SHP77 (cell line): ENCODE data around the gene LTB.
A peak's percentile ranks its signal among the peaks of the same experiment; 100 is the strongest.

Experiments used
- DNase-seq, 2 experiments: peaks; one replicate each; lab custom pipeline; 2025; lab: John Stamatoyannopoulos, UW

LTB gene

DNA sequence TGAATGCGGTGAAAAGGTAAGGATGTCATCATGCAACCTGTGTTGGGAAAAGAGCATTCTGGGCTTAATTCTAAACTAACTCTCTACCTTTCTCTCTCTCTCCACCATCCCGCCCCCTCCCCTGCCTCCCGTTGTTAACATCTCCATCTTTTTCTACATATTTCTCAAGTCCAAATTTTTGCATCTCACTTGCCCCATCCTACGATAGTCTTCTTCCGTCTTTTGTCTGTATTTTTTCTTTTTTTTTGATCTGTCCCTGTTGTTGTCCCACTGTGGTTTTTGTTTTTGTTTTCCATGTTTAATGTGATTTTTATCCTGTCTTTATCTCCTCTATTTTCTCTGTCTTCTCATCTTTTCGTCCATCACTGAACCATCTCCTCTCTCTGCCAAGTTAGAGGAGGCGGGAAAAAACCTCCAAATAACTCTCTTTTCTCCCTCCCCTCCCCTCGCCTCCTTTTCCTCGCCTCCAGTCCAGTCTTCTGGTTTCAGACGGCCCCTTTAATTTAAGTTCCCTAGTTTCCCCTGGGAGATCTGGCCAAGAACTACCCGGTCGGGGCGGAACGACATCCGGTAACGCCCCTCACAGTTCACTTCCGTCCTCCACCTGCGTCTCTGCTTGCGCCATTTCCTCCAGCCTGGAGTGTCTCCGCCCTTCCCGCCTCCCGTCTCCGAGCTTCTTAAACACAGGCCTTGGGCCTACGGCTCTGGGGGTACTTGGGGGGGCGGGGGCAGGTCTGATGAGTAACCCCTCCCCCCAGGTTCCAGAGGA is 35.1 kb downstream of the LTB start, which contains the start of gene NFKBIL1:
Gene NFKBIL1 (plus strand): TSS at position 651 of the 769 bp plus-strand sequence. CDS start 87 bp downstream, at position 738.
- DNase-seq, result peak; percentile 93 to 96

DNA sequence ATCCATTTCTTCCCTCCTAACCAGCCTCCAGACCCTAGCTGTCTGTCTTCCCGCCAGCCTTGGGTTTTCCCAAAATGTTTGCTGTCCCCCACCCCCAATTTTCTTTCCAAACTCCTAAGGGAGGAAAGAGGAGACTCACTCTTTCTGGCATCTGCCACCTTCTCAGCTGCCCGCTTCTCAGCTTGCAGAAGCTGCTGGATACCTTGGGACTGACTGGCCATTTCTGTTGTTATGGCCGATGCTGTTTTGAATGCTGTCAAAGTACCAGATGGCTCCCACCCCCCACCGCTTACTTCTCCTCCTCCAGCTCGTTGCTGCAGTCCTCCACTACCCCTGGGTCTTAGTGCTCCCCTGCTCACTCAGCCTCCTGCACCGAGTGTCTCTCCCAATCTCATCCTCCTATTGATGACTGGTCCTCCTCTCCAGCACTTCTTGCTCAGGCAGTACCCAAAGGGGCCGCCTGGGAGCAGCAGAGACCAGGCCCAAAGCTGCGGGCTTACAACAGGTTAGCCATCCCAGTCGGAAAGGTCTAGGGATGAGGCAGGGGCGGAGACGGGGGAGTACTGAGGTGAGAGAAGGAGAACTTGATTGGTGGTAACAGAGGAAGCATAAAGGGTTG is 35.8 kb downstream of the LTB start, which contains the start of gene ATP6V1G2:
Gene ATP6V1G2 (minus strand): TSS at position 270 of the 619 bp plus-strand sequence. CDS start 49 bp downstream, at position 221.
- DNase-seq, result peak; percentile 94 to 95

DNA sequence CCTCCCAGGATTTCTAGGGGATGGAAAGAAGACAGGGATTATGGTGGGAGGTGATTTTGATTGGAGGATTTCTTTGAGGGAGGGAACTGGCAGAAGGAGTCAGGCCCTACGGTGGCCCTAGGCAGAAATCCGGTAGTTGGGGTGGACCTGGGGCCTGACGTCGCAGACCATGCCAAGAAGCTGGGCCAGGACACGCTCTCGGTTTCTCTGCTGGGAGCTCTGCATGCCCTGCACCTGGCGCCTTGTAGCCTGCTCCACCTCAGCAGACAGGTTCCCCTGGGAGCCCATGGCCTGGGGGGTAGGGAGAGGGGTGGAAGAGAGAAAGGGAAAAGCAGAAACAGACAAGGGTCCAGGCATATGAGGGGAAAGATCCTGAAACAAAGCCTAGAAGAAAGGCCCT is 36.9 kb downstream of the LTB start:
- no peak for DNase-seq

DNA sequence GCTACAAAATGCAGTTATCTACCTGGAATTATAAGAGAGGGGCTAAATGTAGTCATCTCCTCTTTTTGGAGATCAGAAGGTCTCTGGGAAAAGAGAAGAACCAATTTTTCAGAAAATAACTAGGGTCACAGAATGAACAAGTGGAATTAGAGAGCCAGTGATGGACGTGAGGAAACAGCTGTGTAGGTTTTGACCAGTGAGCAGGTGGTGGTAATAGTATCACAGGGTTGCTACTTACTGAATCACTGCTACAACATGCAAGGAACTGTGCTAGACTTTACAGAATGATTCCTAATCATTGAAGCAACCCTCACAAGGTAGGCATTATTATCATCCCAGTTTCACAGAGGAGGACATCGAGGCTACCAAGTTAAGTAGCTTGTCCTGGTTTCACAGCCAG is 37.5 kb downstream of the LTB start:
- DNase-seq, result no peak

DNA sequence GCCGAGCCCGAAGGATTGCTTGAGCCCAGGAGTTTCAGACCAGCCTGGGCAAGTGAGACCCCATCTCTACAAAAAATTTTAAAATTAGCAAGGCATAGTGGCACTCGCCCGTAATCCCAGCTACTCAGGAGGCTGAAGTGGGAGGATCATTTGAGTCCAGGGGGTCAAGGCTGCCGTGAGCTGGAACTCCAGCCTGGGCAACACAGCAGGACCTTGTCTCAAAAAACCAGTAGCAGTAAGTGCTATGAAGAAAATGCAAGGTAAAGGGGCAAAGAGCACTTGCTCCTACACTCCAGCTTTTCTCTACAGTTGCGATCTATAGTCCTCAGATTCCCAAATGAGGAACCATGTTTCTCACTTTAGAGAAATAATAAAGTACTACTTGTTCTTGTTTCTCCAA is 38.6 kb downstream of the LTB start:
- no peak for DNase-seq

DNA sequence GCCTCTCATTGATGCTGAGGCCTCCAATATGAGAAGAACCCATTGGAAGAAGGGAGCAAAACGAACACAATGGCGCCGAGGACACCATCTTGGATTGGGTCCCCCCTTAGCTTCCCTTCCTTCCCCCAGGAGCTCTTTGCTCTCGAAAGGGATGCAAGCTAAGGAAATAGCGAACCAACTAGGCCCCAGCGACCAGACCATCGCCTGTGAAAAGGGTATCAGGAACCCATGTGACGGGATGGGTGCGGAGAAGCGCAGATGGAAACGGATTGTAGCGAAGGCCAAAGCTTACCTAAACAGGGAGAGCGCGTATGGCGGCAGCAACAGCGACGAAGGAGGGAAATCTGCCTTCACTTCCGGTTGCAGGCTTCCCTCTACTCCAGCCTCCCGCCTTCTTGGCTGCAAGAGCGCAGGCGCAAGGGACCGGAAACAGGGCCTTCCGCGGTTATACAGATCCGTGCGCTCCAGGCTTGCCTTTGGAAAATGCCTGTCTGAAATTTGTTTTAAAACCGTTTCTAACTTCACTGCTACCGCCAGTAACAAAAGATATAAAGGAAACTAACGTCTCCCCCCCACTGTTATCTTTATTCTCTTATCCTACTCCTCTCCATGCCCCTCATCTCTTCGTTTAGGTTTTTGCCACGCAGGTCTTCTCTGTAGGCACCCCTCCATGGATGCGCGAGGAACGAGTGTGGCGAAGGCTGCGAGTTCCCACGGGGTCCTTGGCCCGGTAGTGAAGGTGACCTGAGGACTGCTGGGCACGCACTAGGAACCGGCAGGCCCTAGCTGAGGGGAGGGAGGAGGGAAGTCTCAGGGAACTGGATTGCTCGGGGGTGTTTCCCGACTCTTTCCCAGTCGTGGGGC is 40.3 kb downstream of the LTB start, which contains the start of gene DDX39B:
Gene DDX39B (minus strand): TSS at position 346 of the 864 bp plus-strand sequence. CDS start 1,471 bp downstream, outside the sequence.
- peak; percentile 89 to 97 for DNase-seq

DNA sequence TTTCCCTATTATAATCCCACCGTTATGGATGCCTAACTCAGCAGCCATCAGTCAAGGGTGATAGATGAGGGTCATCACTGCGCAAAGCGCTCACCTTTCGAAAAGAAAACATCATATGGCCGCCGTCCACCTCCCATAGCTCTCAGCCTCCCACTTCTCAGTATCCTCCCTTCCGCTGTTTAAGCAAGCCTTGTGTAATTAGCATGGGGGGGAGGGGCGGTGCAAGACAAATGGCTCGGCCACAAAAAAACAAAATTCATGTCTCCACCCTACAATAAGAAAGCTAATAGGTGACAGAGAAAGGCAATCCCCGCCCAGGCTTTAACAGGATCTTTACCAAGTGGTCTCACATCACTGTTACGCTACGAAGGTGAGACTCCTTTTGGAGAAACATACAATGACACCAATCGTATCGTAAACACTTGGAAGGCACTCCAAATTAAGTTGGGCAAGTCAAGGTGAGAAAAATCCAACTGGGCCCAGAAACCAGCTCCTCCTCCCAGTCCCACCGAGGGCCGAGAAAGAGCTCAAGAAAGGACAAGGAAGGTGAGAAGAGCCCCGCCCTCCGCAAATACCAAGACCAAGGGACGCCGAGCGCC is 41.1 kb downstream of the LTB start:
- DNase-seq, result peak in 1 of 2 experiments; percentile 34

DNA sequence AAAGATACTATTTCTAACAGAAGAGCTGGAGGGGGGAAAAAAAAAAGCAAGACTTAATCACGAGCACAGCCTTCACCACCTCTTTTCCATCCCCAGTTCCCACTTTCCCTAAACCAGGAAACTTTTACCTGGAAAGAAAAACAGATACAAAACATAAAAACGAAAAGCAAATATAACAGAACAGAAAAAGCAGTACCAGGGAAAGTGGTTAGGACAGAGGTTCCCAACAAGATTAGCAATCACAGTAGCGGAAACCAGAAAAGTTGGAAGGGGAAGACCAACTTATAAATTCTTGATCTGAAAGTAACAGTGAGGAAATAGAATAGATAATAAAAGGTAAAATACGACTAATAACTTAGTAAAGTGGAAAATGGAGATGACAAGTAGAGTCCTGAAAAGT is 41.6 kb downstream of the LTB start:
- DNase-seq, result no peak

DNA sequence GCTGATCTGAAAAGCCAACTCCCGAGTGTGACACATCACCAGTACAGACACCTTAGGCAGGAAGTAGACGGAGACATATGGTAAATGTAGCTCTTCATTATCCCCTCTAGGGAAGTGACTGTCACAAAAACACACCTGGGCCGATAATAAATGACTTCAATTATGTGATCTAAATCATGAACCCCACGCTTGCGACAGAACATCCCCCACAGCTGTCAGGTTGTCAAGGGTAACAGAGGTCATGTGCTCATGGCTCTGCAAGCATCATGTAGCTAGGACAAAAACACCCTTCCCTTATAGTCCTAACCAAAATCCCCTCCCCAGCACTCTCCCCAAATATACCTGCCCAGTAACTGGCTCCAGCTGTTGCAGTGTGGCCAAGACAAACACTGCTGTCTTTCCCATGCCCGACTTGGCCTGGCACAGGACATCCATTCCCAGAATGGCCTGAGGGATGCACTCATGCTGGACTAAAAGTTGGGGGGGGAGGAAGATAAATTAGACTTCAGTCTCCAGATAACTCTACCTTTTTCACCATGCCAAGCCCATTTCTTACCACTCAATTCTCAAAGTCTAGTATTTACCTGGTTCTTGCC is 43.3 kb downstream of the LTB start:
- DNase-seq, result no peak

DNA sequence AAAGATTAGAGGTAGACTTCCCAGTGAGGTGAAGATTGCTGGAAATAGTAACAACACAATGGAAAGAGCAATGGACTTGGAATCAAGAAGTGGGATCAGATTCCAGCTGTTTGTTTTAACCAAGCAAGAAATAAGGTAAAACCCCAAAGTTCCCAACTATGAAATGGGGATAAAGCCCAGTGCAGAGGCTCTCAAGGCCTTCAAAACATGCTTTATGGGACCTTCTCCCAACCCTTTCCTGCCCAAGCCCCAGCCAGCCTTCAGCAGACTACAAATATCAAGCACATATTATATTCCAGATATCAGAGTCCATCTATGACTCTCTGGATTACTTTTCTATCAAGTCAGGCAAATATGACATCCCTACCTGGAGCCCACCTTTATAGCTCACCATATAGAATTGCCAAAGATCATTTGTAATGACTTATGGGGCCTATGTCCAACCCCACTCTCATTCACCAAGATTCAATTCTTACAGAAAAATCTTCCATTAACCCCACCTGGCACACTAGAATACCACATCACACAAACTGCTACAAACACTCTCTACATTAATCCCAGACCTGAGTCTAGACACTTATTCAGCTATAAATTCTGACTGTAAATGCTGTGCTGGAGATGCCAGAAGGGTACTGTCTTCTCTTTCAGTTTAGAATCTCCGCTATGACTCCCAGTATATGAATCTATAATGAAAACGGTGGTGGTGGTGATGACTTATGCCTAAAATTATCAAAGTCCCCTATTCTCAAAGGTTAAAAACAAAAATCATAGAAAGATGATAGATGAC is 46.5 kb downstream of the LTB start:
- no peak for DNase-seq

DNA sequence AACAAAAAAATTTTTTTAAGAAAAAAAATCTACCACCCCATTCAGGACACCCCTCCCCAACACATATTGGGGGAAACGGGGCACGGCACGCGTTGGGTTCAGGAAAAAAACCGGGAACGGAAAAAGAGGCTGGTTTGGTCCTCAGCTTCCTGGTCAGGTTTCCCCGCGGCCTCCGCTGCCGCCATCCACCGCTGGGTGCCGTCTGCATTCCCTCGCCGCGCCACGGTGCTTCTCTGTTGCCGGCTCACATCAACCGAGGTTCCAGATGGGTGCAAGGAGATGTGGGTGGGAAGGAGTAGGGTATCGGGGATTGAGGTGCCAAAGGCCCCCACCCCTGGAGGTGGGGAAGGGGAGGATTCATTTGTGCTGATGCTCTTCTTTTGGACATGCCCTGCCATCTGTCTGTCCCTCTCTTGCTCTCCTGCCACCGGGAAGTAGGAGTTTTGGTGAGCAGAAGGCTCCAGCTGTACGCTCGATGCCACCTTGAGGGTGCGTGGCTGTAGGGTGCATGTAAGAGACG is 47.6 kb downstream of the LTB start:
- DNase-seq, result no peak

DNA sequence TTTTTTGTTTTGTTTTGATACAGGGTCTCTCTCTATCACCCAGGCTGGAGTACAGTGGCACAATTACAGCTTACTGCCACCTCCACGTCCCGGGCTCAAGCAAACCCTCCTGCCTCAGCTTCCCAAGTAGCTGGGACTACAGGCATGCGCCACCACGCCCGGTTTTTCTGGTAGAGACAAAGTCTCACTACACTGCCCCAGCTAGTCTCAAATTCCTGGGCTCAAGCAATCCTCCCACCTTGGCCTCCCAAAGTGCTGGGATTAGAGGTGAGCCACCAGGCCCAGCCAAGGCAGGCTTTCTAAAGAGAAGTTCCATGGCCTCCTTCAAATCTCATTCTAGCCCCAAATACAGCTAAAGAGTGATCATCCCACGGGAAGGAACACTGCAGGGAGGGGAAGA is 48.2 kb downstream of the LTB start:
- DNase-seq, result no peak

DNA sequence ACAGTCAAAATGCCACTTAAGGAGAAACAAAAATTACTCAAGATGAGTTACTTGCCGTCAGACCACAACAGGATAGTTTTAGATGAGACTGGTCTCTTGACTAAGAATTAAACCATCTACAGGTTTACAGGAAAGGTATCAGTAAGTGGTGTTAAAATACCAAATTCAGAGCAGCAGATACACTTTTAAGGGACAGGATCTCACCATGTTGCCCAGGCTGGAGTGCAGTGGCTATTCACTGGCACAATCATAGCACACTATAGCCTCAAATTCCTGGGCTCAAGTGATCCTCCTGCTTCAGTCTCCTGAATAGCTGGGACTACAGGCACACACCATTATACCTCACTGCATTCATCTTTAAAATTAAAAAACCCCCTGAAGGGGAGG is 48.8 kb downstream of the LTB start:
- no peak for DNase-seq

DNA sequence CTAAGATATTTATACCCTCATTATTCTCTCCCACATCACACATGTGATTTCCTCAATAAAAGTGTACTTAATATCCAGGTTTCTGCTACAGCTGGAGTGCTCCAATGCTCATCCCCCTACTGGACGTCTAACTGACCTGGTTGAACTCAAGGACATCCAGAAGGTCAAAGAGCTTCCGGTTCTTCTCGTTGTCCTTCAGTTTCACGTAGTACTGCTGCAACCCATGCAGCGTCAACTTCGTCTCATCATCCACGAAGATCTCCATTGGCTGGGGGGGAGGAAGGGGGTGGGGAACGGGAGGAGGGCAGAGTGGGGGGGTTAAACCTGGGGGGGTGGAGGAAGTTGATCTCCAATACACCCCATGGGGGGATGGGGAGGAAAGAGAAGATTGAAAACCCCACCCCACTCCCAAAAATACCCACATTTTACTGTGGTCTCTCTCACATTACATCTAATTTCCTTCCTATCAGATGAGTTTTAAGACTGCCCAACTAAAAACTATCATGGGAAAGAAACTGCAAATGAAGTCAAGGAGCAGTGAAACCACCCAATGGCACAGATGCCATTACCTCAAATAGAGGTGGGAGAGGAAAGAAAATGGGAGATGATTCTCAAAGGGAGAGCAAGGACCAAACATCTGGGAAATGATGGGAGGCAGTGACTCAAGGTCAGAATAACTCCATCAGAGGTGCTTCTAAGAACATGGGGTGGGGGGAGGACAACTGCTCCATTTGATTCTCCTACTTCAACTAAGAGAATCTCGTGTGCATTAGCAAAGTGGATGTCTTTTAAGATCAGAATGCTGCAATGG is 49.4 kb downstream of the LTB start:
- no peak for DNase-seq

DNA sequence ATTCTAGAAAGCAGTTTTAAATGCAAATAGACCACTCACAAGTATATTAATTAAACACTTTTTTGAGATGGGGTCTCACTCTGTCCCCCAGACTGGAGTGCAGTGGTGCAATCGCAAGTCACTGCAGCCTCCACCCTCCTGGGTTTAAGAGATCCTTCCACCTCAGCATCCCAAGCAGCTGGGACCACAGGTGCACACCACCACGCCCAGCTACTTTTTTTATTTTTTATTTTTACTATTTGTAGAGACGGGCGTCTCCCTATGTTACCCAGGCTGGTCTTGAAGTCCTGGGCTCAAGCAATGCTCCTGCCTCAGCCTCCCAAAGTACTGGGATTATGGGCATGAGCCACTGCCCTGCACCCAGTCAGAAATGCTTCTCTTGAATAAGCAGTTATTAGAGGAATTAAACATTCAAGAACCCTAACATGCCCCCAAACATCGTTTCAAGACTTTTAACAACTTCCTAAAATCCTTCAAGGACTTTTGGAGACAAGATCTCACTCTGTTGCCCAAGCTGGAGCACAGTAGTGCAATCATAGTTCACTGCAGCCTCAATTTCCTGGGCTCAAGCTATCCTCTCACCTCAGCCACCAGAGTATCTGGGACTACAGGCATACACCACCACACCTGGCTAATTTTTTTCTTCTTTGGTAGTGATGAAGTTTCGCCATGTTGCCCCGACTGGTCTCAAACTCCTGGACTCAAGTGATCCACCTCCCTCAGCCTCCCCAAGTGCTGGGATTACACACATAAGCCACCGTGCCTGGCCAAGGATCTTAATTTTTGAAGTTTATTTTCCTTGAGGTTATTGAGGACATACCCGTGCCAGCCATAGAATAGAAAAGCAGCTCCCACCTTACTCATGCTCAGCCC is 50.2 kb downstream of the LTB start:
- no peak for DNase-seq

DNA sequence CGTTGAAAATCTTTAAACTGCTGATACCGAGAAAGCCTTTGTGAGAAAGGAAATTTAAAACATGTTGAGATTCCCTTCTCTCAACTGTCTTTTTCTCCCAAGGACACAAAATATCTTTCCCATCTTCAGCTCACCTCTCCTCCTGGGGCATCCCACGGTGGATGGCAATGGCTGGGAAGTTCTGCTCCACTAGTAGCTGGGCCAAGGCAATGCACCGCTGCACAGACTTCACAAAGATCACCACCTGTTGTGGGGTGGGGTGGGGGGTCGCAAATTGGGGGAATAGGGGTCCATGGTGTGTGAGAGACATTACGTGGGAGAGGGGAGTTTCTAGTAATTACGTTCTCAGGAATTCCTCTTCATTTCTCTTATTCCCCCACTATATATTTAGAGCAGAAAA is 51.1 kb downstream of the LTB start:
- no peak for DNase-seq

DNA sequence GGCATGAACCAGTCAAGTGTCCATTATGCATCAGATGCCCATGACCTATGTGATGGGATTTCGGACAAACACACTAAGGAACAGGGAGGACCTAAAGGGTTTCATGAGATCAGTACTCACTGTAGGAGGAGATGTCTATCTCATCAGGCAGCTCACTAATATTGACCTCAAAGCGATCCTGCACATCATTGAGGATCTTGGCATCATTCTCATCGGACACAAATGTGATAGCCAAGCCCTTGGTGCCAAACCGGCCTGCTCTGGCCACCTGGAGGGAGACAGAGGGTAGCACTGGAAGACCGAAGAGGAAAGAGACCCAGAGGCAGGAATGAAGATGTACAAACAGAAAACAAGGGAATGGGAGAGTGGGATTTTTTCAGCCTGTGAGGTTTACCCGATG is 51.6 kb downstream of the LTB start:
- no peak for DNase-seq
